Endothelial cell of umbilical vein (primary cell): ENCODE measurements around the gene SCAPER. TPM values are rescaled to one million over a fixed set of nuclear protein-coding genes. Genes with fewer than 3 reads are reported as not detected.

Source experiments
- BruUV-seq: library from RNA; stranded (reverse); fragments of 400-500 nt; replicated peaks from 2 replicates; lab custom pipeline; 2021; lab: Mats Ljungman, UMichigan
- CTCF ChIA-PET: fragments of 300-600, 350-600 bp; sonication (Branson Sonifier 250); formaldehyde crosslinking; loops from one replicate; lab custom pipeline; 2021; ENCODE audit warnings: antibody characterized with exemption, inconsistent platforms; lab: Charles Lee
- POLR2A ChIA-PET: fragments of 300-600, 350-600 bp; sonication (Branson Sonifier 250); formaldehyde crosslinking; loops from one replicate; lab custom pipeline; 2021; ENCODE audit warnings: antibody characterized with exemption, inconsistent platforms; lab: Charles Lee
- DNase-seq: peaks from one replicate; pipeline ENCODE4 v3.0.0-alpha.2; 2011; ENCODE audit warnings: low read depth, low spot score
- FAIRE-seq: peaks from 2 replicates; lab custom pipeline; 2011; peaks lifted over from hg19 to GRCh38; lab: Jason Lieb, UNC
- H2AFZ ChIP-seq: 2 replicates; pipeline ENCODE4 v1.6.0; 2012; ENCODE audit warnings: low read depth, low read length, control low read depth, inconsistent platforms
- H3K27ac ChIP-seq: 2 replicates; pipeline ENCODE4 v1.5.1; 2011; ENCODE audit warnings: low read depth, mild to moderate bottlenecking, control low read depth, low read length, moderate library complexity; ENCODE audit not compliant: insufficient read depth
- H3K27me3 ChIP-seq, 2 experiments: 2 replicates each; pipeline versions ENCODE4 v1.6.0 to v1.6.1; 2011; ENCODE audit warnings: low read length in 2 of 2, mixed read lengths in 1 of 2; ENCODE audit not compliant: control insufficient read depth in 2 of 2, insufficient read depth in 2 of 2
- H3K36me3 ChIP-seq, 2 experiments: 2 replicates in 1 of 2; 3 replicates in 1 of 2; pipeline ENCODE4 v1.5.1; 2011; ENCODE audit warnings: low read length in 2 of 2, mild to moderate bottlenecking in 1 of 2, moderate library complexity in 1 of 2; ENCODE audit not compliant: control insufficient read depth in 2 of 2, insufficient read depth in 2 of 2; ENCODE audit errors: extremely low read depth in 1 of 2
- H3K4me1 ChIP-seq: 3 replicates; pipeline ENCODE4 v1.5.1; 2011; ENCODE audit warnings: mild to moderate bottlenecking, low read length; ENCODE audit not compliant: control insufficient read depth, insufficient read depth; ENCODE audit errors: extremely low read depth
- H3K4me2 ChIP-seq: 2 replicates; pipeline ENCODE4 v1.6.1; 2011; ENCODE audit warnings: low read length, control low read depth, mixed read lengths; ENCODE audit not compliant: insufficient read depth
- H3K4me3 ChIP-seq, 3 experiments: fragments of 200-600 bp in 1 of 3; sonication (generic), shearing (Covaris generic) in 1 of 3; replicated peaks in 1 of 3; 2 replicates each; pipeline ENCODE4 v1.5.1; 2011 to 2016; ENCODE audit warnings: control low read depth in 3 of 3, low read length in 3 of 3, mild to moderate bottlenecking in 2 of 3, inconsistent platforms in 1 of 3, low read depth in 1 of 3, moderate library complexity in 1 of 3; ENCODE audit not compliant: insufficient read depth in 1 of 3
- H3K79me2 ChIP-seq: 2 replicates; pipeline ENCODE4 v1.6.0; 2012; ENCODE audit warnings: low read length, inconsistent platforms; ENCODE audit not compliant: control insufficient read depth, insufficient read depth
- H3K9ac ChIP-seq: replicated peaks from 2 replicates; pipeline ENCODE3; 2011; ENCODE audit warnings: low read length, control low read depth; ENCODE audit not compliant: insufficient read depth; ENCODE audit errors: extremely low read depth
- H3K9me1 ChIP-seq: replicated peaks from 3 replicates; pipeline ENCODE4 v1.6.0; 2011; ENCODE audit warnings: mild to moderate bottlenecking, low read length; ENCODE audit not compliant: control insufficient read depth, insufficient read depth; ENCODE audit errors: extremely low read depth
- H3K9me3 ChIP-seq: replicated peaks from 2 replicates; pipeline ENCODE4 v1.5.1; 2012; ENCODE audit warnings: low read length, inconsistent platforms; ENCODE audit not compliant: control insufficient read depth, insufficient read depth
- H4K20me1 ChIP-seq: replicated peaks from 2 replicates; pipeline ENCODE3; 2011; ENCODE audit warnings: mild to moderate bottlenecking, low read length; ENCODE audit not compliant: control insufficient read depth, insufficient read depth; ENCODE audit errors: extremely low read depth
- EZH2 ChIP-seq: IDR thresholded peaks from 2 replicates; pipeline ENCODE4 v1.6.1; 2012; ENCODE audit warnings: borderline replicate concordance, low read depth, mild to moderate bottlenecking, moderate library complexity, low read length, inconsistent platforms; ENCODE audit not compliant: severe bottlenecking
- FOS ChIP-seq: IDR thresholded peaks from 2 replicates; pipeline ENCODE4 v1.6.1; 2011; ENCODE audit warnings: mild to moderate bottlenecking, low read length, moderate library complexity, borderline replicate concordance; ENCODE audit not compliant: insufficient read depth
- GATA2 ChIP-seq: IDR thresholded peaks from 2 replicates; pipeline ENCODE4 v1.7.0; 2011; ENCODE audit warnings: low read depth, mild to moderate bottlenecking, moderate library complexity, mixed read lengths, low read length; ENCODE audit not compliant: insufficient read length, insufficient read depth
- JUN ChIP-seq: IDR thresholded peaks from 2 replicates; pipeline ENCODE4 v1.6.1; 2011; ENCODE audit warnings: borderline replicate concordance, low read depth; ENCODE audit not compliant: insufficient read length, insufficient read depth
- MYC ChIP-seq: IDR thresholded peaks from one replicate; pipeline ENCODE4 v1.6.1; 2011; ENCODE audit warnings: mild to moderate bottlenecking, low read depth, low read length
- POLR2A ChIP-seq: IDR thresholded peaks from 2 replicates; pipeline ENCODE4 v1.6.1; 2012; ENCODE audit warnings: low read depth, mild to moderate bottlenecking, control low read depth, low read length
- POLR2AphosphoS5 ChIP-seq: IDR thresholded peaks from 2 replicates; pipeline ENCODE4 v1.6.1; 2012; ENCODE audit warnings: low read depth, mild to moderate bottlenecking, control low read depth, low read length, moderate library complexity; ENCODE audit not compliant: insufficient read depth
- dilution Hi-C: fragments of 300-500 bp; cut with MboI; formaldehyde crosslinking; loops from one replicate; pipeline ENCODE4 v1.15.0; 2019; ENCODE audit warnings: low sequenced_read_pairs; ENCODE audit not compliant: extremely low pct_ligation_motif_present
- intact Hi-C: fragments of 100-400 bp; cut with micrococcal nuclease; formaldehyde crosslinking; loops from one replicate; pipeline ENCODE4 v1.10.0; 2022
- polyA plus RNA-seq, 4 experiments: library from polyadenylated mRNA; depleted of rRNA in 3 of 4; stranded (reverse) in 3 of 4; unstranded in 1 of 4; fragments of >200 nt; gene quantifications; 2 replicates each; pipeline versions ENCODE4 v1.2.1 to v1.2.3, GENCODE V29; 2011 to 2012; ENCODE audit warnings: missing spikeins in 1 of 4
- total RNA-seq: library from RNA; stranded (reverse); gene quantifications from 2 replicates; pipeline ENCODE4 v1.2.3, GENCODE V29; 2021
- TF ChIP-seq, protein P1 (sequence below): IDR thresholded peaks from 2 replicates; pipeline ENCODE4 v1.6.1; 2011; ENCODE audit not compliant: insufficient read depth, insufficient read length
- TF ChIP-seq, protein P2 (sequence below), 2 donors: IDR thresholded peaks; 1 replicate in 1 of 2; 2 replicates in 1 of 2; pipeline ENCODE4 v1.5.1; 2011; ENCODE audit warnings: low read length in 2 of 2, mild to moderate bottlenecking in 2 of 2, moderate library complexity in 2 of 2, control low read depth in 1 of 2, inconsistent platforms in 1 of 2, low read depth in 1 of 2; ENCODE audit not compliant: insufficient read depth in 1 of 2; ENCODE audit errors: extremely low read depth in 1 of 2

Gene SCAPER
- total and polyA plus RNA-seq, 2 donors (not counting 3 experiments of a cell fraction or from before 2014, with no cell fraction given): 2.7 to 12.7 TPM

DNA sequence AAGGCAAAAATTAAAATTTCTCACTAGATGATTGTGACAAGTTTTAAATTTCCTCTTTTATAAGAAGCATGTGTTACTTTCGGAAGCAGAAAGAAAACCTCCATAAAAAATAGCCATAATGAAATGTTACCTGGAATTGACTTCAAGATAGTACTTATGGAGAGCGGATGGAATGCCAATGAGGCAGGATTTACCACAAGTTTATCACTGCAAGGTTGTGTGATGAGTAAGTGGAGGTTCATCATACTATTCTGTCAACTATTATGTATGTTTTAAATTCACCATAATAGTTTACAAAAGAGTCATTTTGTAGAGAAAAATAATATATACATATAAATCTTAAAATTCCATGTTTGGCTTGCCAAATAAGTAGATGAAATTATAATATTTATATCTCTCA lies 230.3 kb downstream of the SCAPER start:
- H2AFZ ChIP-seq: no peak overlapping the region
- H3K9ac ChIP-seq: no peak overlapping the region
- CTCF ChIA-PET: no interaction called here

More for the DNA sequence above, 230.3 kb downstream of the SCAPER start:
- dilution Hi-C loops: no loop called here
- no peak for FAIRE-seq
- TF ChIP-seq POLR2A (no peak), JUN (no peak), GATA2 (no peak), EZH2 (no peak), FOS (no peak), MYC (no peak), POLR2AphosphoS5 (no peak)
- TF ChIP-seq, protein P1, sequence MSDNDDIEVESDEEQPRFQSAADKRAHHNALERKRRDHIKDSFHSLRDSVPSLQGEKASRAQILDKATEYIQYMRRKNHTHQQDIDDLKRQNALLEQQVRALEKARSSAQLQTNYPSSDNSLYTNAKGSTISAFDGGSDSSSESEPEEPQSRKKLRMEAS: no peak
- TF ChIP-seq, protein P2, sequence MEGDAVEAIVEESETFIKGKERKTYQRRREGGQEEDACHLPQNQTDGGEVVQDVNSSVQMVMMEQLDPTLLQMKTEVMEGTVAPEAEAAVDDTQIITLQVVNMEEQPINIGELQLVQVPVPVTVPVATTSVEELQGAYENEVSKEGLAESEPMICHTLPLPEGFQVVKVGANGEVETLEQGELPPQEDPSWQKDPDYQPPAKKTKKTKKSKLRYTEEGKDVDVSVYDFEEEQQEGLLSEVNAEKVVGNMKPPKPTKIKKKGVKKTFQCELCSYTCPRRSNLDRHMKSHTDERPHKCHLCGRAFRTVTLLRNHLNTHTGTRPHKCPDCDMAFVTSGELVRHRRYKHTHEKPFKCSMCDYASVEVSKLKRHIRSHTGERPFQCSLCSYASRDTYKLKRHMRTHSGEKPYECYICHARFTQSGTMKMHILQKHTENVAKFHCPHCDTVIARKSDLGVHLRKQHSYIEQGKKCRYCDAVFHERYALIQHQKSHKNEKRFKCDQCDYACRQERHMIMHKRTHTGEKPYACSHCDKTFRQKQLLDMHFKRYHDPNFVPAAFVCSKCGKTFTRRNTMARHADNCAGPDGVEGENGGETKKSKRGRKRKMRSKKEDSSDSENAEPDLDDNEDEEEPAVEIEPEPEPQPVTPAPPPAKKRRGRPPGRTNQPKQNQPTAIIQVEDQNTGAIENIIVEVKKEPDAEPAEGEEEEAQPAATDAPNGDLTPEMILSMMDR (IDR thresholded peaks at IDR 0.05; ENCODE audit: extremely low read depth in 1 of 2, insufficient read depth in 1 of 2, low read depth in 1 of 2, low read length in 2 of 2): no peak
- POLR2A ChIA-PET: no interaction called here
- Histone ChIP-seq H3K9me1 (no peaks in the 10 kb centered on the region), H4K20me1 (no peaks in the 10 kb centered on the region), H3K27ac (no peak overlapping the region), H3K9me3 (no peaks in the 10 kb centered on the region), H3K27me3 (no peaks in the 10 kb centered on the region), H3K36me3 (no peaks in the 10 kb centered on the region), H3K79me2 (no peaks in the 10 kb centered on the region), H3K4me3 (no peak overlapping the region), H3K4me1 (no peaks in the 10 kb centered on the region), H3K4me2 (no peak overlapping the region)
- no peak for DNase-seq
- intact Hi-C loops: no loop called here
- no TSS peak for BruUV-seq
